ENCODE results near the gene ACAT2. TPM values are rescaled to one million over a fixed set of nuclear protein-coding genes. Genes with fewer than 3 reads are reported as not detected.

The ACAT2 gene
- total RNA-seq, 4 donors from 2014 or later: 0.59 to 4.6 (median 2.4) TPM

GRCh38 chr6:159804504-159804903, 42.7 kb downstream of the ACAT2 start:
- Histone ChIP-seq H3K9me3 (no peaks in the 10 kb centered on the region), H3K27me3 (no peaks in the 10 kb centered on the region), H3K4me1 (no peaks in the 10 kb centered on the region), H3K36me3 (peaks cover 0 to 4% of the 10 kb centered on the region in 2 donors), H3K4me3 (no peak overlapping the region), H3K27ac (no peak overlapping the region)
- DNase-seq (no peak), ATAC-seq (no peak)
- intact Hi-C loops (cut with DNase I; ENCODE audit: low total_unique reads) (no loop called here), in situ Hi-C loops (cut with MboI; ENCODE audit: low sequenced_read_pairs in 4 of 4) (no loop called here)
- TF ChIP-seq CTCF (IDR thresholded peaks at IDR 0.05 in 4 of 5, conservative IDR thresholded peaks at IDR 0.05 in 1 of 5) (no peak), POLR2A (IDR thresholded peaks at IDR 0.05) (no peak)

- H3K9me3 ChIP-seq: no peaks in the 10 kb centered on the region
- H3K4me3 ChIP-seq: no peak overlapping the region
- no peaks in the 10 kb centered on the region for H3K27me3 ChIP-seq
- ATAC-seq (no peak), DNase-seq (no peak)
- no peak overlapping the region for H3K27ac ChIP-seq
- in situ Hi-C loops (cut with MboI; ENCODE audit: low sequenced_read_pairs in 4 of 4): no loop called here
- H3K4me1 ChIP-seq: no peaks in the 10 kb centered on the region
- TF ChIP-seq CTCF (IDR thresholded peaks at IDR 0.05 in 4 of 5, conservative IDR thresholded peaks at IDR 0.05 in 1 of 5) (no peak), POLR2A (IDR thresholded peaks at IDR 0.05) (no peak)
- intact Hi-C loops (cut with DNase I; ENCODE audit: low total_unique reads): no loop called here
- H3K36me3 ChIP-seq: no peaks in the 10 kb centered on the region
Observed at GRCh38 chr6:159805440-159806020, 43.7 kb downstream of the ACAT2 start.

- in situ Hi-C loops (cut with MboI; ENCODE audit: low sequenced_read_pairs in 4 of 4): no loop called here
Observed at GRCh38 chr6:159806021-159806458, 44.2 kb downstream of the ACAT2 start.

GRCh38 chr6:159807150-159807858, 45.5 kb downstream of the ACAT2 start:
- Histone ChIP-seq H3K9me3 (no peaks in the 10 kb centered on the region), H3K4me3 (no peak overlapping the region), H3K4me1 (no peaks in the 10 kb centered on the region), H3K27me3 (no peaks in the 10 kb centered on the region), H3K27ac (no peak overlapping the region), H3K36me3 (no peaks in the 10 kb centered on the region)
- in situ Hi-C loops (cut with MboI; ENCODE audit: low sequenced_read_pairs in 4 of 4): no loop called here
- no peak for TF ChIP-seq POLR2A (IDR thresholded peaks at IDR 0.05)
- no peak for TF ChIP-seq CTCF (IDR thresholded peaks at IDR 0.05 in 4 of 5, conservative IDR thresholded peaks at IDR 0.05 in 1 of 5)
- intact Hi-C loops (cut with DNase I; ENCODE audit: low total_unique reads): no loop called here
- ATAC-seq: no peak
- no peak for DNase-seq

More at GRCh38 chr6:159806021-159806458, 44.2 kb downstream of the ACAT2 start:
- TF ChIP-seq POLR2A (IDR thresholded peaks at IDR 0.05) (no peak), CTCF (IDR thresholded peaks at IDR 0.05 in 4 of 5, conservative IDR thresholded peaks at IDR 0.05 in 1 of 5) (no peak)
- DNase-seq (no peak), ATAC-seq (no peak)
- H3K27me3 ChIP-seq: no peaks in the 10 kb centered on the region
- no peak overlapping the region for H3K4me3 ChIP-seq
- no peaks in the 10 kb centered on the region for H3K9me3 ChIP-seq
- no peaks in the 10 kb centered on the region for H3K36me3 ChIP-seq
- H3K4me1 ChIP-seq: no peaks in the 10 kb centered on the region
- intact Hi-C loops (cut with DNase I; ENCODE audit: low total_unique reads): no loop called here
- H3K27ac ChIP-seq: no peak overlapping the region
